WERI-Rb-1 (cell line): Measurements from ENCODE around the gene PGAM2.
A peak's percentile ranks its signal among the peaks of the same experiment; 100 is the strongest.

ENCODE experiments used
- DNase-seq: peaks from one replicate; pipeline ENCODE4 v3.0.0-alpha.2; 2020
- H3K27ac ChIP-seq: fragments of 250-450 bp; sonication (Bioruptor Pico); 2 replicates; pipeline ENCODE4 v1.5.1; 2020; ENCODE audit warnings: mild to moderate bottlenecking, moderate library complexity
- H3K27me3 ChIP-seq: fragments of 250-450 bp; sonication (Bioruptor Pico); 2 replicates; pipeline ENCODE4 v1.5.1; 2021; ENCODE audit warnings: mild to moderate bottlenecking, low read depth, moderate library complexity; ENCODE audit not compliant: insufficient read depth, severe bottlenecking
- H3K36me3 ChIP-seq: fragments of 250-450 bp; sonication (Bioruptor Pico); 2 replicates; pipeline ENCODE4 v1.5.1; 2020; ENCODE audit warnings: mild to moderate bottlenecking, moderate library complexity
- H3K4me3 ChIP-seq: 2 replicates; pipeline ENCODE4 v1.5.1; 2011; ENCODE audit warnings: low read depth, mild to moderate bottlenecking, control low read depth, low read length
- H3K9me3 ChIP-seq: fragments of 250-450 bp; sonication (Bioruptor Pico); 2 replicates; pipeline ENCODE4 v1.5.1; 2021; ENCODE audit warnings: mild to moderate bottlenecking, moderate library complexity; ENCODE audit not compliant: severe bottlenecking
- CTCF ChIP-seq: IDR thresholded peaks from 2 replicates; pipeline ENCODE4 v1.5.1; 2011; ENCODE audit warnings: low read depth, mild to moderate bottlenecking, control low read depth, inconsistent platforms, low read length

The PGAM2 gene

GRCh38 chr7:44065431-44066110 is at the start of gene PGAM2:
Gene PGAM2 (minus strand): TSS chr7:44065567. CDS start chr7:44065529, 38 bp downstream.
- peaks cover 20% of the 10 kb centered on the region; the same call in 1 of the 2 replicates for H3K36me3 ChIP-seq
- peak within 1 kb of the TSS; percentile 62 for H3K27ac ChIP-seq
- no peaks in the 10 kb centered on the region for H3K27me3 ChIP-seq
- TF ChIP-seq CTCF, result no peak
- H3K4me3 ChIP-seq, result peak within 1 kb of the TSS; percentile 45
- no peaks in the 10 kb centered on the region for H3K9me3 ChIP-seq
- peak; percentile 84 for DNase-seq

DNA sequence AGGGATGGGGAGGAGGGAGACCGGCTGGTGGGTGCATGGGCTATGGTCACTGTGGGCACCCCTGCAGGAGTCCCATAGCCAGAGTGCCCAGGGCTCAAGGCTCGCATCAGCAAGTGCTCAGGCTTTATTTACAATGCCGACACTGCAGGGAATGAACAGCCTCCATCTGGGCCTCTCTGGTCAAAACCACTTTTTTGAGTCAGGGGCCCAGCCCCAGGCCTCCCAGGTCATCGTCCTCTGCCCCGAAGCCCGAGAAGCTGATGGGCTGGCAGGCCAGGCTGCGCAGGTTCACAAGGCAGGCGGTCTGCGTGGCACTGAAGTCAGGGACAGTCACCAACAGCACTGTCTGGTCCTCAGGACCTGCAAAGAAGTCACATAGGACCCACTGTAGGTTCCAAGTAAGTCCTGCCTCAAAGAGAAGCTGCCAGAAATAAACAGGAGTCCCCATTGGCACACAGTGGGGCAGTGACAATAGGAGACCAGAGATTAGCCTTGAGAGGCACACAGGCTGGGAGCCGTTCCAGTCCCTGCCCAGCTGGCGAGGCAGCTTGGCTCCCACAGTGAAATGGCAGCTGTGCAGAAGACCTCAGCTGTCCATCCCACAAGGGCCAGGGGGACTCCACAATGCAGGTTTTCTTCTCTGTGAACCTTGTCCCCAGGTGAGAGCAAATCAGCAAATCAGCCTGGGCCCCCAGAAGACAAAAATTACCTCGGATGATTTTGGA is 49.4 kb upstream of the PGAM2 start:
- no peak overlapping the region for H3K4me3 ChIP-seq
- H3K9me3 ChIP-seq, result no peaks in the 10 kb centered on the region
- H3K27ac ChIP-seq, result no peak overlapping the region
- H3K27me3 ChIP-seq, result no peaks in the 10 kb centered on the region
- TF ChIP-seq CTCF, result no peak
- peaks cover 84% of the 10 kb centered on the region for H3K36me3 ChIP-seq
- no peak for DNase-seq

DNA sequence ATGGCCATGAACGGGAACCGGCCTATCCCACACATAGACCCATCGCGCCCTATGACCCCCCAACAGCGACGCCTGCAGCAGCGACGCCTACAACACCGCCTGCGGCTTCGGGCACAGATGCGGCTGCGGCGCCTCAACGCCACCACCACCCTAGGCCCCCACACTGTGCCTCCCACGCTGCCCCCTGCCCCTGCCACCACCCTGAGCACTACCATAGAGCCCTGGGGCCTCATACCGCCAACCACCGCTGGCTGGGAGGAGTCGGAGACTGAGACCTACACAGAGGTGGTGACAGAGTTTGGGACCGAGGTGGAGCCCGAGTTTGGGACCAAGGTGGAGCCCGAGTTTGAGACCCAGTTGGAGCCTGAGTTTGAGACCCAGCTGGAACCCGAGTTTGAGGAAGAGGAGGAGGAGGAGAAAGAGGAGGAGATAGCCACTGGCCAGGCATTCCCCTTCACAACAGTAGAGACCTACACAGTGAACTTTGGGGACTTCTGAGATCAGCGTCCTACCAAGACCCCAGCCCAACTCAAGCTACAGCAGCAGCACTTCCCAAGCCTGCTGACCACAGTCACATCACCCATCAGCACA is 48.5 kb upstream of the PGAM2 start:
- H3K36me3 ChIP-seq, result peaks cover 82% of the 10 kb centered on the region
- H3K9me3 ChIP-seq, result no peaks in the 10 kb centered on the region
- no peak for TF ChIP-seq CTCF
- H3K4me3 ChIP-seq, result no peak overlapping the region
- no peak for DNase-seq
- no peak overlapping the region for H3K27ac ChIP-seq
- H3K27me3 ChIP-seq, result no peaks in the 10 kb centered on the region

- Histone ChIP-seq H3K27ac (no peak overlapping the region), H3K9me3 (no peaks in the 10 kb centered on the region), H3K4me3 (no peak overlapping the region), H3K36me3 (peaks cover 86% of the 10 kb centered on the region), H3K27me3 (no peaks in the 10 kb centered on the region)
- no peak for DNase-seq
- no peak for TF ChIP-seq CTCF
Measured at GRCh38 chr7:44112997-44113763, 47.8 kb upstream of the PGAM2 start.

DNA sequence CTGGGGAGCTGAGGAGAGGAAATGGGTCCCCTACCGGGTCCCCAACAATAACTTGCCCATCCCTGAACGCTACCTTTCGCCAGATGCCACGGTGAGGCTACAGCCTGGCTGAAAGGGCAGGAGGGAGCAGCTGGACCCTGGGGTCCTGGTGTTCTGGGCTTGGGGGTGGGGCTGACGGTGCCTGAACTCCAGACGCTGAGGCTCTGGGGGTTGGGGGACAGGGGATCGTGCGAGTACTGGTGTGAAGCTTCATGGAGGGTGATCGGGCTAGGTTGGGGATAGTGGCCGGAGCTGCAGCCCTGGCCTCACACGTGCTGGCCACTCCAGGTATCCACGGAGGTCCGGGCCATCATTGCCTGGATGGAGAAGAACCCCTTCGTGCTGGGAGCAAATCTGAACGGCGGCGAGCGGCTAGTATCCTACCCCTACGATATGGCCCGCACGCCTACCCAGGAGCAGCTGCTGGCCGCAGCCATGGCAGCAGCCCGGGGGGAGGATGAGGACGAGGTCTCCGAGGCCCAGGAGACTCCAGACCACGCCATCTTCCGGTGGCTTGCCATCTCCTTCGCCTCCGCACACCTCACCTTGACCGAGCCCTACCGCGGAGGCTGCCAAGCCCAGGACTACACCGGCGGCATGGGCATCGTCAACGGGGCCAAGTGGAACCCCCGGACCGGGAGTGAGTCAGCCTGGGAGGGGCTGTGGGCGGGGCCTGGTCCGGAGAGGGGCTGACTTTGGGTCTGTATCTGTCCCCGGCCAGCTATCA is 47.0 kb upstream of the PGAM2 start:
- Histone ChIP-seq H3K4me3 (no peak overlapping the region), H3K36me3 (peaks cover 82% of the 10 kb centered on the region), H3K27ac (no peak overlapping the region), H3K27me3 (no peaks in the 10 kb centered on the region), H3K9me3 (no peaks in the 10 kb centered on the region)
- no peak for DNase-seq
- no peak for TF ChIP-seq CTCF
